A549 (cell line): ENCODE results near the gene DNA2. TPM values are rescaled to one million over a fixed set of nuclear protein-coding genes. Genes with fewer than 3 reads are reported as not detected.

Experiments used
- ATAC-seq, 2 experiments: fragments of 200-7000 bp in 1 of 2; fragments of >200 bp in 1 of 2; cut with Nextera tagmentation in 1 of 2; cut with Tn5 transposase in 1 of 2; 3 replicates each; pipeline versions ENCODE4 v1.8.0 to v1.9.1; 2018 to 2020; ENCODE audit warnings: mild to moderate bottlenecking in 1 of 2, moderate library complexity in 1 of 2
- CTCF ChIA-PET: fragments of 300-600 bp; sonication (Branson Sonifier 250); formaldehyde crosslinking; extraction: SDS; loops from one replicate; lab custom pipeline; 2021; ENCODE audit warnings: antibody characterized with exemption, inconsistent platforms; lab: Yijun Ruan, JAX
- POLR2A ChIA-PET: fragments of 350-600 bp; formaldehyde crosslinking; extraction: SDS; loops from one replicate; lab custom pipeline; 2021; ENCODE audit warnings: antibody characterized with exemption, inconsistent platforms; lab: Yijun Ruan, JAX
- DNase-seq, 2 experiments: peaks; one replicate each; pipeline versions ENCODE4 v3.0.0 to v3.0.0-alpha.2; 2011 to 2016; ENCODE audit warnings: low read depth in 1 of 2, low spot score in 1 of 2
- FAIRE-seq: peaks from 2 replicates; lab custom pipeline; 2011; peaks lifted over from hg19 to GRCh38; lab: Jason Lieb, UNC
- H3K27ac ChIP-seq, 2 experiments: fragments of >200 bp; sonication (Bioruptor Twin); formaldehyde crosslinking; 3 replicates each; pipeline ENCODE4 v1.5.1; 2016 to 2017
- H3K4me1 ChIP-seq: fragments of >200 bp; sonication (Bioruptor Twin); formaldehyde crosslinking; 3 replicates; pipeline ENCODE4 v1.6.1; 2016
- H3K4me2 ChIP-seq: fragments of >200 bp; sonication (Bioruptor Twin); formaldehyde crosslinking; 3 replicates; pipeline ENCODE4 v1.6.1; 2016
- H3K4me3 ChIP-seq: fragments of >200 bp; sonication (Bioruptor Twin); formaldehyde crosslinking; 3 replicates; pipeline ENCODE4 v1.5.1; 2016
- H3K9me3 ChIP-seq: fragments of >200 bp; sonication (Bioruptor Twin); formaldehyde crosslinking; 3 replicates; pipeline ENCODE4 v1.6.1; 2016
- BCL3 ChIP-seq: fragments of >200 bp; sonication (Bioruptor Twin); formaldehyde crosslinking; IDR thresholded peaks from 3 replicates; pipeline ENCODE4 v1.6.1; 2016
- BHLHE40 ChIP-seq: IDR thresholded peaks from 2 replicates; pipeline ENCODE4 v1.6.1; 2012; ENCODE audit warnings: low read depth, low read length, inconsistent platforms
- CBX2 ChIP-seq: fragments of 200-600 bp; sonication (generic); IDR thresholded peaks from 2 replicates; pipeline ENCODE4 v1.6.1; 2016; ENCODE audit warnings: low read depth, mild to moderate bottlenecking, borderline replicate concordance
- CHD4 ChIP-seq: fragments of 200-600 bp; sonication (generic); IDR thresholded peaks from 2 replicates; pipeline ENCODE4 v1.6.1; 2016; ENCODE audit warnings: antibody characterized with exemption, mild to moderate bottlenecking, borderline replicate concordance
- EP300 ChIP-seq, 2 experiments: fragments of >200 bp; sonication (Bioruptor Twin); formaldehyde crosslinking; IDR thresholded peaks; 2 replicates in 1 of 2; 3 replicates in 1 of 2; pipeline ENCODE4 v1.6.1; 2016 to 2017
- ESRRA ChIP-seq: fragments of 150-350 bp; IDR thresholded peaks from 2 replicates; pipeline ENCODE4 v1.6.1; 2014; ENCODE audit warnings: mild to moderate bottlenecking, low read length, borderline replicate concordance
- FOSB ChIP-seq: fragments of 250-450 bp; sonication (Bioruptor Pico); IDR thresholded peaks from 2 replicates; pipeline ENCODE4 v1.5.0; 2020; ENCODE audit warnings: mild to moderate bottlenecking, moderate library complexity
- HES2 ChIP-seq: fragments of >200 bp; sonication (Bioruptor Twin); formaldehyde crosslinking; IDR thresholded peaks from 2 replicates; pipeline ENCODE4 v1.6.1; 2016
- HOXA7 ChIP-seq: fragments of 250-450 bp; sonication (Bioruptor Pico); IDR thresholded peaks from 2 replicates; pipeline ENCODE4 v1.5.0; 2020; ENCODE audit warnings: mild to moderate bottlenecking, moderate library complexity
- HOXB5 ChIP-seq: fragments of 250-450 bp; sonication (Bioruptor Pico); IDR thresholded peaks from 2 replicates; pipeline ENCODE4 v1.5.0; 2020; ENCODE audit warnings: mild to moderate bottlenecking, moderate library complexity
- JUN ChIP-seq, 2 experiments: fragments of >200 bp; sonication (Bioruptor Twin); formaldehyde crosslinking; IDR thresholded peaks; 2 replicates in 1 of 2; 3 replicates in 1 of 2; pipeline ENCODE4 v1.6.1; 2016 to 2017
- KDM1A ChIP-seq: fragments of 200-600 bp; sonication (generic); IDR thresholded peaks from 2 replicates; pipeline ENCODE4 v1.6.1; 2016; ENCODE audit warnings: low read depth, mild to moderate bottlenecking
- KDM5A ChIP-seq: fragments of 200-600 bp; sonication (generic); IDR thresholded peaks from 2 replicates; pipeline ENCODE4 v1.6.1; 2016; ENCODE audit warnings: antibody characterized with exemption, mild to moderate bottlenecking
- MAFK ChIP-seq: fragments of 450-650 bp; IDR thresholded peaks from 2 replicates; pipeline ENCODE4 v1.6.1; 2014; ENCODE audit not compliant: partially characterized antibody
- MAX ChIP-seq: IDR thresholded peaks from 2 replicates; pipeline ENCODE4 v1.6.1; 2012
- MAZ ChIP-seq: fragments of 150-350 bp; IDR thresholded peaks from 2 replicates; pipeline ENCODE4 v1.6.1; 2014; ENCODE audit warnings: antibody characterized with exemption, low read depth, low read length, borderline replicate concordance
- NPAS2 ChIP-seq: fragments of 250-450 bp; sonication (Bioruptor Pico); IDR thresholded peaks from 2 replicates; pipeline ENCODE4 v1.8.0; 2022; ENCODE audit warnings: mild to moderate bottlenecking, moderate library complexity, borderline replicate concordance
- PBX3 ChIP-seq: IDR thresholded peaks from 2 replicates; pipeline ENCODE4 v1.6.1; 2012
- POLR2A ChIP-seq: IDR thresholded peaks from 2 replicates; pipeline ENCODE4 v1.6.1; 2012; ENCODE audit warnings: mild to moderate bottlenecking, low read length
- POLR2AphosphoS2 ChIP-seq: conservative IDR thresholded peaks from 2 replicates; pipeline ENCODE4 v1.6.1; 2012; ENCODE audit warnings: low read length, improper control_type of control experiment, inconsistent platforms
- RAD21 ChIP-seq, 2 experiments: fragments of >200 bp in 1 of 2; sonication (Bioruptor Twin) in 1 of 2; formaldehyde crosslinking in 1 of 2; IDR thresholded peaks in 1 of 2; conservative IDR thresholded peaks in 1 of 2; 2 replicates in 1 of 2; 3 replicates in 1 of 2; pipeline ENCODE4 v1.6.1; 2012 to 2018; ENCODE audit warnings: inconsistent platforms in 1 of 2
- RARB ChIP-seq: fragments of 250-450 bp; sonication (Bioruptor Pico); IDR thresholded peaks from 2 replicates; pipeline ENCODE4 v1.8.0; 2021; ENCODE audit warnings: mild to moderate bottlenecking, moderate library complexity
- RCOR1 ChIP-seq: fragments of 150-350 bp; IDR thresholded peaks from 2 replicates; pipeline ENCODE4 v1.6.1; 2014; ENCODE audit warnings: antibody characterized with exemption, low read length, low read depth
- REST ChIP-seq: fragments of 200-600 bp; sonication (generic); IDR thresholded peaks from 2 replicates; pipeline ENCODE4 v1.6.1; 2016; ENCODE audit warnings: antibody characterized with exemption, mild to moderate bottlenecking, moderate library complexity
- RFX5 ChIP-seq: fragments of 450-650 bp; IDR thresholded peaks from 2 replicates; pipeline ENCODE4 v1.7.1; 2014; ENCODE audit warnings: antibody characterized with exemption, mild to moderate bottlenecking, moderate library complexity
- SMC3 ChIP-seq: fragments of >200 bp; sonication (Bioruptor Twin); formaldehyde crosslinking; IDR thresholded peaks from 3 replicates; pipeline ENCODE4 v1.6.1; 2018; ENCODE audit warnings: inconsistent platforms
- TFCP2L1 ChIP-seq: fragments of 250-450 bp; sonication (Bioruptor Pico); IDR thresholded peaks from 2 replicates; pipeline ENCODE4 v1.5.0; 2021; ENCODE audit warnings: mild to moderate bottlenecking
- USF2 ChIP-seq: fragments of 450-650 bp; IDR thresholded peaks from 2 replicates; pipeline ENCODE4 v1.6.1; 2014; ENCODE audit warnings: antibody characterized with exemption
- ZC3H11A ChIP-seq: fragments of 450-650 bp; IDR thresholded peaks from 2 replicates; pipeline ENCODE4 v1.6.1; 2014; ENCODE audit warnings: antibody characterized with exemption, mild to moderate bottlenecking
- ZFP36 ChIP-seq: fragments of 450-650 bp; IDR thresholded peaks from 2 replicates; pipeline ENCODE4 v1.6.1; 2014; ENCODE audit warnings: borderline replicate concordance; ENCODE audit not compliant: partially characterized antibody
- WGBS: methylation state at CpG from one replicate; pipeline ENCODE4 v1.1.6; 2017; ENCODE audit errors: missing lambda C conversion rate; 5-methylcytosine and 5-hydroxymethylcytosine counted together
- polyA plus RNA-seq, 4 experiments: library from polyadenylated mRNA; depleted of rRNA in 3 of 4; stranded (reverse); fragments of >200 nt; fragmentation: RNase III in 1 of 4; extraction: RNeasy Plus Mini Kit Qiagen cat#74134 plus additional on column Dnase treatment in 1 of 4; gene quantifications; 2 replicates in 3 of 4; 3 replicates in 1 of 4; pipeline ENCODE4 v1.2.3, GENCODE V29; 2011 to 2017
- TF ChIP-seq, protein P1 (sequence below): fragments of 150-350 bp; IDR thresholded peaks from 2 replicates; pipeline ENCODE4 v1.6.1; 2014; ENCODE audit warnings: low read depth, mild to moderate bottlenecking, low read length

Gene DNA2
- polyA plus RNA-seq, 2 of the 4 experiments (the other 2 are of a cell fraction) = 16.5 to 20.1 TPM

GRCh38 chr10:68406815-68407548, 64.8 kb downstream of the DNA2 start, which contains the start of gene RUFY2:
Gene RUFY2 (minus strand): TSS chr10:68407277. CDS start chr10:68407189, 88 bp downstream.
- Histone ChIP-seq H3K9me3 (no peaks in the 10 kb centered on the region), H3K4me3 (peak within 1 kb of the TSS; percentile 80), H3K4me2 (peak within 1 kb of the TSS; percentile 85), H3K27ac (peak within 1 kb of the TSS; percentile 91 to 96), H3K4me1 (peaks cover 25% of the 10 kb centered on the region)
- DNase-seq (peak; percentile 59 to 84), ATAC-seq (peak; percentile 94 to 96), FAIRE-seq (no peak)
- ChIA-PET CTCF (interaction anchor here (0.6 to 2.8 kb wide), 23 partner anchors 9 to 534 kb away, joined by 3 to 20 read pairs (median 3); no protein-coding TSS in a partner anchor), POLR2A (interaction anchor here (0.5 to 1.6 kb wide), 7 partner anchors 8 to 188 kb away, joined by 3 to 5 read pairs (median 4); partner anchors contain the start of genes DNA2 and PBLD)
- WGBS = 3% methylated on average over 17 of the region's 79 CpGs
- TF ChIP-seq ZC3H11A (no peak), KDM5A (no peak), RCOR1 (no peak), MAX (no peak; the same call in 1 of the 2 replicates), POLR2A (peak; percentile 65), POLR2AphosphoS2 (no peak), JUN (IDR thresholded peaks at IDR 0.05) (peak; percentile 81 to 83), CHD4 (no peak), PBX3 (no peak), FOSB (CRISPR knock-in tag) (no peak; the same call in 1 of the 2 replicates), RFX5 (no peak), EP300 (IDR thresholded peaks at IDR 0.05) (no peak), KDM1A (no peak), USF2 (no peak), BHLHE40 (no peak), BCL3 (peak; percentile 41; the same call in 2 of the 3 replicates), HES2 (no peak), ZFP36 (no peak), SMC3 (0 out of 3 replicates have a peak, but pooled peaks have one; percentile 15), RARB (CRISPR knock-in tag) (no peak), TFCP2L1 (CRISPR knock-in tag) (0 out of 2 replicates have a peak, but pooled peaks have one; percentile 40), HOXB5 (CRISPR knock-in tag) (peak; percentile 64; the same call in 1 of the 2 replicates), NPAS2 (CRISPR knock-in tag) (no peak), REST (no peak), CBX2 (no peak), RAD21 (conservative IDR thresholded peaks at IDR 0.05 in 1 of 2, IDR thresholded peaks at IDR 0.05 in 1 of 2) (0 out of 5 replicates have a peak, but pooled peaks of 1 of the 2 experiments have one; percentile 21), ESRRA (no peak), HOXA7 (CRISPR knock-in tag) (no peak), MAZ (no peak), MAFK (no peak)
- TF ChIP-seq, protein P1, sequence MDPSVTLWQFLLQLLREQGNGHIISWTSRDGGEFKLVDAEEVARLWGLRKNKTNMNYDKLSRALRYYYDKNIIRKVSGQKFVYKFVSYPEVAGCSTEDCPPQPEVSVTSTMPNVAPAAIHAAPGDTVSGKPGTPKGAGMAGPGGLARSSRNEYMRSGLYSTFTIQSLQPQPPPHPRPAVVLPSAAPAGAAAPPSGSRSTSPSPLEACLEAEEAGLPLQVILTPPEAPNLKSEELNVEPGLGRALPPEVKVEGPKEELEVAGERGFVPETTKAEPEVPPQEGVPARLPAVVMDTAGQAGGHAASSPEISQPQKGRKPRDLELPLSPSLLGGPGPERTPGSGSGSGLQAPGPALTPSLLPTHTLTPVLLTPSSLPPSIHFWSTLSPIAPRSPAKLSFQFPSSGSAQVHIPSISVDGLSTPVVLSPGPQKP = no peak
